SH-SY5Y (cell line): ENCODE results near the gene COMTD1.

Experiments
- GATA2 ChIP-seq: IDR thresholded peaks from 2 replicates; pipeline ENCODE4 v1.6.1; 2011; ENCODE audit warnings: mild to moderate bottlenecking, low read depth, low read length
- GATA3 ChIP-seq: IDR thresholded peaks from 2 replicates; pipeline ENCODE4 v1.6.1; 2011; ENCODE audit warnings: low read depth, mild to moderate bottlenecking, low read length, moderate library complexity

DNA sequence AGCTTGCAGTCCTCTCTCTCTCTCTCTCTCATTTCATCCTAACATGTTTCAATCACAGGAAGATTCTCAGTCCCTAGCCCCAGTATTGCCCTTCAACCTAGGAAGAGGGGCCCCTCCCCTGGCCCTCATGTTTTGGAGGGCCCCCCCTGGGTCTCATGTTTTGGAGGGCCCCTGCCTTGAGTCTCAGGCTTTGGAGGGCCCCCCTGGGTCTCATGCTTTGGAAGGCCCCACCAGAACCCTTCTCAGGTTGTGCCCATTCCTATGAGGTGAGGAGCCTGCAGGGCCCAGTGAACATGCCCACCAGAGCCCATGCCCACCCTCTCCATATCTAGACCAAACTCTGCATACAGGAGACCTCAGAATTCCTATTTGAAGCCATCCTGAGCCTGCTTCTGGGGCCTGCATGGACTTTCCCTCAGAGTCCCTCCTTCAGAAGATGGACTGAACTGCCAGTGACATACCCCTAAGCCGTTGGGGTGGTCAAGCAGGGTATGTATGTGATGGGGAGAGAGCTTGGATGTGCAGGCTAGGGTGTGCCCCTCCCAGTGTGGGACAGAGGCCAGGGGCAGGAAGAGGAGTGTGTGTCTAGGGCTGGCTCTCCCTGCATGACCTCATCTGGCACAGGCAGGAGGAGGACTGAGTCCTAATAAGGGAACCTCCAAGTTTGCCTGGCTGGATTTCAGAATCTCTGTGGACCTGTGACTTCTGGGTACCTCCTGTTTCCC is 33.3 kb downstream of the COMTD1 start:
- no peak for TF ChIP-seq GATA2
- no peak for TF ChIP-seq GATA3
